Measurements from ENCODE around the gene IL1RAPL1.
"Not testable (repeated sequence)": the region's sequence is repeated elsewhere in the genome, so short reads cannot be mapped to it uniquely, and the experiment has no call there.

Gene IL1RAPL1

GRCh38 chrX:28787206-28787605 lies 200.0 kb downstream of the IL1RAPL1 start:
- no peak for DNase-seq (ENCODE audit: low read depth)

GRCh38 chrX:28800671-28801070 lies 213.4 kb downstream of the IL1RAPL1 start:
- not testable (repeated sequence) for DNase-seq (ENCODE audit: low read depth)

- DNase-seq (ENCODE audit: low read depth) = no peak
These were observed 215.4 kb downstream of the IL1RAPL1 start for GRCh38 chrX:28802625-28803024.

GRCh38 chrX:28835991-28836390 lies 248.7 kb downstream of the IL1RAPL1 start:
- no peak for DNase-seq (ENCODE audit: low read depth)

DNA sequence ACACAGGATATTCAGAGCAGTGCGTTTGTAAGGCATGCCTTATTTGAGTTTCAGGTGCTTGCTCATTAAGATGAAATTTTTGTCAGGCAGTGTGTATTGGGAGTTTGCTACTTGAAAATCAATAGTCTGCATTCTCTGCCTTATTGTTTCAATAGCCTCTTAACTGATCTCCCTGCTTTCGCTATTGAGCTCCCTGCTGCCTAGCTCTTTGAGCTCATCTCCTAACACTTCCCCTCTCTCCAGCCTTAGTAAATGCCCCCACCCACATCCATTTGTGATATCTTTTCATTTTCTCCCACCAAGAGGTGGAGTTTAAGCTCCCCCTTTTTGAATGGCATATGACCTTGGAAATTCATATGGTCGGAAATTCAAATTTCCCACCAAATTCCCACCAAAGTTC lies 256.6 kb downstream of the IL1RAPL1 start:
- no peak for DNase-seq (ENCODE audit: low read depth)

GRCh38 chrX:28847423-28847822 lies 260.2 kb downstream of the IL1RAPL1 start:
- DNase-seq (ENCODE audit: low read depth) = no peak

DNA sequence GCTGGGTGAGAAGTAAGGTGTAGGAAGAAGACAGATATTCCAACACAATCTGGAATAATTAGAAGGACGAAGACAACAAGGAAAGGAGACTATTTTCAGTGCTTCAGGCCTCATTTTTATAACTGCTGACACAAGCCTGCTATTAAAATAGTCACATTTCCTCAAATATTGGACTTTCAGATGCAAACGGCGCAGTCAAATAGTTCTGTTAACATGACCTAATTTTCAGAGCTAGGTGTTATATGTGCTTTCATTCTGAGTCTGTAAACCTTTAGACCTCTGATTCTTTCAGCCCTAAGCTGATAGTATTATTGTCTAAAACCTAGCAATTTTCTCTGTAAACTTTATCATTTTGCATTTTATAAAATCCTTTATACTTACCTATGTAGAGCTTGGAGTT lies 261.5 kb downstream of the IL1RAPL1 start:
- DNase-seq (ENCODE audit: low read depth) = no peak

DNA sequence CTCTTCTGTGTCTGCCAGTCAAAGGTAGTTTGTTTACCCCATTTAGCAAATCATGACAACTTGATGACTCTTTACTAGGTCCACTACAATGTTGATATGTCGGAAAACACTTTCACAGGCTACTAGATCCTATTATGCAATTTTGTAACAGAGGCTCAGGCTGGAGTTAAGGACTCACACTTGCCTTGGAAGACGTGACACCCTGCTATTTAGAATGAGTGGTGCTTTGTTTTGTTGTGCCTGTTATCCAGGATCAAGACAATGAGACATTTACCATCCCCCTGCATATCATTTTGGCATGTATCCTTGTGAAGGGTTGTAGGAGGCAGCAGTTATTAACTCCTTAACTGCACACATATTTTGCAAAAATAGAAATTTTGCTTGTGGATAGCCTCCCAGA lies 263.7 kb downstream of the IL1RAPL1 start:
- DNase-seq (ENCODE audit: low read depth) = no peak

DNA sequence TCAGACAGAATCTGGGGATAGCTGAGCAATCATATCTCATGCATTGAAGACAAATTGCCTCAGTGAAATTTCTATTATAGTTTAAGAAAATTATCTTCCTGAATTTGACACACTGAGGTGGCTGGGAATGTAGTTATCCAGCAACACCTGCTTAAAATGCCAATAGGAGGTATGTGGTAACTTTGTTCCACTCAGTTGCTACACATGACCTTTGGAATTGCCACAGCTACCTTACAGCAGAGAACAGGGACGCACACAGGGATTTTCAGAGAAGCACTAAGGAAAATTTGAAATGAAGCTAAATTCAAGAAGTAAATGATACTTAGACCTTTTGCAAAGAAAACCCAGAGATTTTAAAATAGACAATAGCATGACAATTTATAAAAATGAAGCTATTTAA lies 264.6 kb downstream of the IL1RAPL1 start:
- no peak for DNase-seq (ENCODE audit: low read depth)

DNA sequence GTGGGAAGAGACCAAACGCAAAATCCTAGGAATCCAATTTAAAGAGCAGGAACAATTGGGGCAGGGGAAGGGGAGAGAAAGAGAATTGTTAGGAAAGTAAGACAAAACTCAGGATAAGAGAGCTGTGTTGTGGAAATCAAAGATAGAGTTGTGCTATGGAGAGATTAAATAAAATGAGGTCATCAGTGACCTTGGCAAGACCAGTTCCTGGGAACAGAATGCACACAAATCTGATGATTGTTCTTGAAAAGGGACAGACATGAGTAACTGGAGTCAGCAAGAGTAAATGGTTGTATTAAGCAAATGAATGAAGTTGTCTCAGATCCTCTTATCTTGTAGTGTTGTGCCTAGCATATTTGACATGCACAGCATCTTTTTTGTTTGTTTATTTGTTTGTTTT lies 267.4 kb downstream of the IL1RAPL1 start:
- DNase-seq (ENCODE audit: low read depth) = no peak

DNA sequence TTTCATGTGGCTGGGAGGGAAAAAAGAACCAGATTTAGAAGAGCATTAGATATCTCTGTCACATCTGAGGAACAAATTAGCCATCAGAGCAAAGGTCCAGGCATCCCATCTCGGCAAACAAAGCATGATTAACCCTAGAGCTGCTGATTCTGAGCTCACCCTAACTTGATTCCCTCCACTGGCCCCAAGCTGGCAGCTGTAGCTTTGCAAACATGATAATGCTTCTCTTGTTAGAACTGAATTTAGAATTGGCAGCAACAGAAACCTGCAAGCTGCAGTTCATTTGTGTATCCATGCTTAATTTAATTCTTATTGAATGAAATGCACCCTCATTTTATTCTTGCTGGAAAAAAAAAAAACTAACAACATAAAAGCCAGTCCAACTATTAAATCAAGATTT lies 289.2 kb downstream of the IL1RAPL1 start:
- DNase-seq (ENCODE audit: low read depth) = no peak

DNA sequence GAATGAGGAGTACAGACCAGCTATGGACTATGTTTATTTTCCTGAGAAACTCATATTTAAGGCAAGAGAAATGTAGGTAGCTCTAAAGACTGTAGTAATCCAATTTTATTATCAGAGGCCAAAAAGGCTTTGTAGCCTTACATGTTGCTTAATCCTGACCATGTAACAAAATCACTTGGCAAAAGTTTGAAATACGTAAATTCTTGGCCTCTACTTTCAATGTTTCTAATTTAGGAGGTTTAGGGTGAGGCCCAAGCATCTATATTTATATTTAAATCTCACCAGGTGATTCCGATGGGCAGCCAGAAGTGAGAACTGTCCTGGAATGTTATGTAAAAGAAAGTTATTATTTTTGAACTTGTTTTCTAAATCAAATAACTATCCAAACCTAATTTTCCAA lies 289.7 kb downstream of the IL1RAPL1 start:
- no peak for DNase-seq (ENCODE audit: low read depth)

- no peak for DNase-seq (ENCODE audit: low read depth)
These were observed 292.9 kb downstream of the IL1RAPL1 start for GRCh38 chrX:28880136-28880535.

- no peak for DNase-seq (ENCODE audit: low read depth)
These were observed 297.6 kb downstream of the IL1RAPL1 start for GRCh38 chrX:28884823-28885222.

DNA sequence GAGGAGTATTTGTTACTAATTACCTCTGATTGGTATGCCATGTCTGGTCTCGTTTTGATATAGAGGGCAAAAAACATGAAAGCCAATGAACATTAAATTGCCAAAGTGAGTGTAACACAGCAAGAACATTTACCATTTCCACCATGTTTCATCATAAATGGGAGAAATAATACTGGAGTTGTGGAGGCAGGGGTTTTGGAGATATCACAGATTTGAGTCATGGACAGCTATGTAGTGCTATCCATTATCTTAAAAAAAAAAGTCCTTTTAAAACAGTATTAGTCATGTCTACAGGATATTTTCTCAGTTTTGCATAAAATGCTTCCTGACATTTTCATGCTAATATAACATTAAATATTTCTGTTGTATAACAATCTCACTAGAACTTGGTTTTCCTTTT lies 301.2 kb downstream of the IL1RAPL1 start:
- no peak for DNase-seq (ENCODE audit: low read depth)

- DNase-seq (ENCODE audit: low read depth) = no peak
These were observed 302.4 kb downstream of the IL1RAPL1 start for GRCh38 chrX:28889591-28890090.

- DNase-seq (ENCODE audit: low read depth) = no peak
These were observed 314.4 kb downstream of the IL1RAPL1 start for GRCh38 chrX:28901637-28902036.

DNA sequence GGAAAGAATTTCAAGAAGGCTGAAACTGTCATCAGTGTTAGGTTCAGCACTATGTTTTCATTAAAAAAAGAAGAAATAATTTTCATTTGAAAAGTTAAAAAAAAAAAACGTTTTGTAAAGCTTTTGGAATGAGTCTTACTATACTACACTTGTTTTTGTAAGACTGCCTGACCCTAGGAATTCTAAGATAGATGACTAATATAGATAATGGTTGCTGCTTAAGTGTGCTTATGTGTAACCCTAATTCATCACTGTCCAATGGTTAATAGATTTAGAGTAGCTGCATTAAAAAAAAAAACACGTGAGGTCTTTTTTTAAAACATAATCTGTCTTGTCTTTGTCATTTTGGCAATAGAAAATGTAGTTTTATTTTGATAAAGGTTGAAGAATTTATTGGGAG lies 323.2 kb downstream of the IL1RAPL1 start:
- DNase-seq (ENCODE audit: low read depth) = no peak

- no peak for DNase-seq (ENCODE audit: low read depth)
These were observed 333.1 kb downstream of the IL1RAPL1 start for GRCh38 chrX:28920153-28920943.

GRCh38 chrX:28922106-28922505 lies 334.9 kb downstream of the IL1RAPL1 start:
- DNase-seq (ENCODE audit: low read depth) = no peak

DNA sequence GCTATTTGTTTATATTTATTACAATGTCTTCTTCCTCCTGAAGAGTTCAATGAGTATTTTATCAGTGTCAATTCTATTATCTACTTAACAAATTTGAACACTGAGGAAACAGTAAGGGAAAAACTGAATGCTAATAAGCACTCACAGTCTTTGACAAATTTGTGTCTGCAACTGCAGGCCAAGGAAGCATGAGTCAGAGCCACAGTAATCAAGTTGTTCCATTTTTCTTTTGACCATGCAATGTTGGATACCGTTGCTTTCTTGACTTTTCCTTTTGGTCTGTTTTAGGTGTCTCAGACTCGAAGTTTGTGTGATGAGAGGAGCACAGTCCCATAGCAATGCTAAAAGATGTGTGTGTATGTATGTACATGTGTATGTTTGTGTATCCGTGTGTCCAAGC lies 359.6 kb downstream of the IL1RAPL1 start:
- no peak for DNase-seq (ENCODE audit: low read depth)

DNA sequence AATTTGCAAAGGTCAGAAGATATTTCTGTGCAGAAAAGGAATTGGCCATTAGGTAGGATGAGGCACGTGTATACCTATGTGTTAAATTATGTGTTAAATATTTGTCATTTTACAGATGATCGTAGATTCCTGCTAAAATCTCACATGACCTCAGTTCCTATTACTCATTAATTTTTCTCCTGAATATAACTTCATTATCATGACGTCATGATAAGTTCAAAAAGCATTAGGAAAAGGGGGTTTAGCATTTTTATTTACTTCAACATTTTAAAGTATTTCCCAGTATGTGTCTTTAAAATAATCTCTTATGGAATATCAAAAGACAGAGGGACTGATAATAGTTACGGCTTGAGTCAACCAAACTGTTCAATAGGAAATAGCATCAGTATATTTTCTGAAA lies 372.8 kb downstream of the IL1RAPL1 start:
- DNase-seq (ENCODE audit: low read depth) = no peak

- DNase-seq (ENCODE audit: low read depth) = no peak
These were observed 379.1 kb downstream of the IL1RAPL1 start for GRCh38 chrX:28966331-28966730.

DNA sequence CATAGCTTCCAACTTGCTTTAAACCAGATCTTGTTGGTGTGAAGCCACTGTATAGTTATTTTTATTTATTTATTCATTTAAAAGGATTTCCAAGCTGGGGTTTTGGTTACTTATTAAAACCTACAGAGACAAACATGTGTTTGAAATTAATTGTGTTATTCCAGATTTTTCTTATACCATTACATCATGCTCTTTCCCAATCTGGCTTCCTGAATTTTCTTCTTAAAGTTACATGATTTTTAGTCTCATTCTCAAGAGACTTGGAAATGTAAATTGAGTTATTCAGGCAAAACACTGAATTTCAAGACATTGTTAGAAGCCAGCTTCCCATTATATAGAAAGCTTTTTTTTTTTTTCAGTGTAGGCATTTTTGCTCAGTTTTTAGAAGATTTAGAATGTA lies 381.9 kb downstream of the IL1RAPL1 start:
- no peak for DNase-seq (ENCODE audit: low read depth)
